NB4 (cell line): ENCODE results near the gene PIK3R1.

Experiments
- DNase-seq: peaks from one replicate; pipeline ENCODE4 v3.0.0; 2010; ENCODE audit warnings: low read depth
- H3K4me3 ChIP-seq: one replicate; pipeline ENCODE4 v1.5.1; 2011; ENCODE audit warnings: mild to moderate bottlenecking, low read depth, low read length, moderate library complexity
- CTCF ChIP-seq: IDR thresholded peaks from one replicate; pipeline ENCODE4 v1.5.1; 2012; ENCODE audit warnings: low read depth, low read length
- MAX ChIP-seq: IDR thresholded peaks from 2 replicates; pipeline ENCODE4 v1.6.1; 2011; ENCODE audit warnings: low read depth, low read length
- MYC ChIP-seq: IDR thresholded peaks from 2 replicates; pipeline ENCODE4 v1.6.1; 2011; ENCODE audit warnings: low read depth, low read length
- POLR2A ChIP-seq: IDR thresholded peaks from 2 replicates; pipeline ENCODE4 v1.6.1; 2011; ENCODE audit warnings: mild to moderate bottlenecking; ENCODE audit not compliant: insufficient read length; ENCODE audit errors: extremely low read depth

The PIK3R1 gene

GRCh38 chr5:68271124-68271523 lies 55.6 kb downstream of the PIK3R1 start:
- TF ChIP-seq CTCF (no peak), MAX (no peak), MYC (no peak), POLR2A (no peak)
- no peak for DNase-seq
- H3K4me3 ChIP-seq: no peak overlapping the region

GRCh38 chr5:68272289-68272688 lies 56.7 kb downstream of the PIK3R1 start:
- DNase-seq: no peak
- TF ChIP-seq MAX (no peak), CTCF (no peak), POLR2A (no peak), MYC (no peak)
- no peak overlapping the region for H3K4me3 ChIP-seq

GRCh38 chr5:68273717-68274409 lies 58.3 kb downstream of the PIK3R1 start:
- DNase-seq: no peak

GRCh38 chr5:68274847-68275651 lies 59.5 kb downstream of the PIK3R1 start:
- TF ChIP-seq CTCF: no peak
- no peak for TF ChIP-seq POLR2A
- no peak for TF ChIP-seq MAX
- TF ChIP-seq MYC: no peak
- no peak overlapping the region for H3K4me3 ChIP-seq
- DNase-seq: no peak

More at GRCh38 chr5:68273717-68274409, 58.3 kb downstream of the PIK3R1 start:
- TF ChIP-seq CTCF: no peak
- no peak for TF ChIP-seq MYC
- no peak for TF ChIP-seq POLR2A
- H3K4me3 ChIP-seq: no peak overlapping the region

GRCh38 chr5:68276740-68277139 lies 61.2 kb downstream of the PIK3R1 start:
- no peak overlapping the region for H3K4me3 ChIP-seq
- TF ChIP-seq POLR2A: no peak
- TF ChIP-seq CTCF: no peak
- no peak for TF ChIP-seq MAX
- no peak for TF ChIP-seq MYC
- DNase-seq: no peak
